Hepatocyte (in vitro differentiated cells): ENCODE measurements around the gene PTBP3.

Source experiments
- EZH2 ChIP-seq: fragments of 200-600 bp; sonication (generic); IDR thresholded peaks from 2 replicates; pipeline ENCODE4 v1.6.1; 2016; ENCODE audit warnings: antibody characterized with exemption, mild to moderate bottlenecking, borderline replicate concordance
- EZH2phosphoT487 ChIP-seq: fragments of 200-600 bp; sonication (generic); IDR thresholded peaks from one replicate; pipeline ENCODE4 v1.6.1; 2018; ENCODE audit warnings: antibody characterized with exemption, mild to moderate bottlenecking, low read depth, moderate library complexity; ENCODE audit not compliant: unreplicated experiment, severe bottlenecking
- TF ChIP-seq, protein P1 (sequence below): fragments of 200-600 bp; sonication (generic); IDR thresholded peaks from 2 replicates; pipeline ENCODE4 v1.5.1; 2016; ENCODE audit warnings: antibody characterized with exemption, mild to moderate bottlenecking; ENCODE audit not compliant: poor library complexity

- TF ChIP-seq, protein P1, sequence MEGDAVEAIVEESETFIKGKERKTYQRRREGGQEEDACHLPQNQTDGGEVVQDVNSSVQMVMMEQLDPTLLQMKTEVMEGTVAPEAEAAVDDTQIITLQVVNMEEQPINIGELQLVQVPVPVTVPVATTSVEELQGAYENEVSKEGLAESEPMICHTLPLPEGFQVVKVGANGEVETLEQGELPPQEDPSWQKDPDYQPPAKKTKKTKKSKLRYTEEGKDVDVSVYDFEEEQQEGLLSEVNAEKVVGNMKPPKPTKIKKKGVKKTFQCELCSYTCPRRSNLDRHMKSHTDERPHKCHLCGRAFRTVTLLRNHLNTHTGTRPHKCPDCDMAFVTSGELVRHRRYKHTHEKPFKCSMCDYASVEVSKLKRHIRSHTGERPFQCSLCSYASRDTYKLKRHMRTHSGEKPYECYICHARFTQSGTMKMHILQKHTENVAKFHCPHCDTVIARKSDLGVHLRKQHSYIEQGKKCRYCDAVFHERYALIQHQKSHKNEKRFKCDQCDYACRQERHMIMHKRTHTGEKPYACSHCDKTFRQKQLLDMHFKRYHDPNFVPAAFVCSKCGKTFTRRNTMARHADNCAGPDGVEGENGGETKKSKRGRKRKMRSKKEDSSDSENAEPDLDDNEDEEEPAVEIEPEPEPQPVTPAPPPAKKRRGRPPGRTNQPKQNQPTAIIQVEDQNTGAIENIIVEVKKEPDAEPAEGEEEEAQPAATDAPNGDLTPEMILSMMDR: no peak
- TF ChIP-seq EZH2phosphoT487: no peak
- TF ChIP-seq EZH2: no peak
Observed at GRCh38 chr9:112193572-112194288, 139.7 kb downstream of the PTBP3 start.
